HepG2 (cell line): ENCODE results near the gene DTX2. TPM values are rescaled to one million over a fixed set of nuclear protein-coding genes. Genes with fewer than 3 reads are reported as not detected.
"Not testable (repeated sequence)": the region's sequence is repeated elsewhere in the genome, so short reads cannot be mapped to it uniquely, and the experiment has no call there.

ENCODE experiments used
- ATAC-seq: fragments of 200-7000 bp; cut with Tn5 transposase; 3 replicates; pipeline ENCODE4 v1.9.1; 2020; ENCODE audit warnings: mild to moderate bottlenecking, moderate library complexity
- BruUV-seq: library from RNA; stranded (reverse); fragments of 400-500 nt; replicated peaks from 2 replicates; lab custom pipeline; 2021; lab: Mats Ljungman, UMichigan
- CTCF ChIA-PET: fragments of 300-600 bp; formaldehyde crosslinking; extraction: SDS; loops from one replicate; lab custom pipeline; 2021; ENCODE audit warnings: low total read pairs, inconsistent platforms, low intra/inter-chr PET ratio; lab: Yijun Ruan, JAX
- POLR2A ChIA-PET: fragments of 350-600 bp; sonication (Branson Sonifier 250); formaldehyde crosslinking; loops from one replicate; lab custom pipeline; 2020; ENCODE audit warnings: antibody characterized with exemption, inconsistent platforms; lab: Yijun Ruan, JAX
- DNase-seq: peaks from one replicate; pipeline ENCODE4 v3.0.0-alpha.2; 2015; ENCODE audit warnings: low spot score
- FAIRE-seq: peaks from 3 replicates; lab custom pipeline; 2011; peaks lifted over from hg19 to GRCh38; lab: Jason Lieb, UNC
- H2AFZ ChIP-seq: one replicate; pipeline ENCODE4 v1.6.1; 2011; ENCODE audit warnings: low read length, inconsistent platforms
- H3K27ac ChIP-seq: fragments of 300-600 bp; 3 replicates; pipeline ENCODE4 v1.8.0; 2011; ENCODE audit warnings: mixed run types, mild to moderate bottlenecking, mixed read lengths, low read length, inconsistent platforms; ENCODE audit not compliant: insufficient read depth; ENCODE audit errors: extremely low read length
- H3K27me3 ChIP-seq, 2 experiments: fragments of 200-600 bp in 1 of 2; 2 replicates in 1 of 2; 3 replicates in 1 of 2; pipeline versions ENCODE4 v1.6.0 to v1.8.0; 2011; ENCODE audit warnings: low read length in 2 of 2, mild to moderate bottlenecking in 2 of 2, moderate library complexity in 2 of 2, inconsistent platforms in 1 of 2; ENCODE audit not compliant: insufficient read depth in 2 of 2, control insufficient read depth in 1 of 2
- H3K36me3 ChIP-seq, 2 experiments: fragments of 200-600 bp in 1 of 2; replicated peaks in 1 of 2; 2 replicates in 1 of 2; 3 replicates in 1 of 2; pipeline versions ENCODE4 v1.5.1 to v1.8.0; 2011; ENCODE audit warnings: low read length in 2 of 2, inconsistent platforms in 1 of 2; ENCODE audit not compliant: insufficient read depth in 2 of 2, control insufficient read depth in 1 of 2
- H3K4me1 ChIP-seq: 2 replicates; pipeline ENCODE4 v1.5.1; 2012; ENCODE audit warnings: low read length, inconsistent platforms; ENCODE audit not compliant: insufficient read depth
- H3K4me2 ChIP-seq: 2 replicates; pipeline ENCODE4 v1.6.0; 2011; ENCODE audit warnings: low read depth, low read length, inconsistent platforms
- H3K4me3 ChIP-seq, 3 experiments: fragments of 200-600 bp in 1 of 3; sonication (generic), shearing (Covaris generic) in 1 of 3; replicated peaks in 1 of 3; 2 replicates each; pipeline ENCODE4 v1.5.1; 2011 to 2016; ENCODE audit warnings: low read length in 3 of 3, inconsistent platforms in 2 of 3, low read depth in 2 of 3, mild to moderate bottlenecking in 2 of 3, control low read depth in 1 of 3, mixed read lengths in 1 of 3; ENCODE audit not compliant: insufficient read depth in 1 of 3
- H3K79me2 ChIP-seq: one replicate; pipeline ENCODE4 v1.6.1; 2011; ENCODE audit warnings: low read length, inconsistent platforms; ENCODE audit not compliant: insufficient read depth
- H3K9ac ChIP-seq: 2 replicates; pipeline ENCODE4 v1.6.0; 2011; ENCODE audit warnings: mild to moderate bottlenecking, low read depth, low read length, inconsistent platforms; ENCODE audit not compliant: insufficient read depth
- H3K9me3 ChIP-seq: 2 replicates; pipeline ENCODE4 v1.5.1; 2012; ENCODE audit warnings: mild to moderate bottlenecking, low read length
- H4K20me1 ChIP-seq: 2 replicates; pipeline ENCODE4 v1.6.0; 2011; ENCODE audit warnings: inconsistent platforms, mild to moderate bottlenecking, low read length, moderate library complexity; ENCODE audit not compliant: insufficient read depth
- BORCS8-MEF2B ChIP-seq: sonication (generic); formaldehyde crosslinking; IDR thresholded peaks from 2 replicates; pipeline ENCODE4 v1.8.0; 2022; ENCODE audit warnings: mild to moderate bottlenecking, missing genetic modification reagents
- IKZF4 ChIP-seq: sonication (generic); formaldehyde crosslinking; IDR thresholded peaks from 2 replicates; pipeline ENCODE4 v1.5.1; 2020; ENCODE audit warnings: borderline replicate concordance, mild to moderate bottlenecking, low read depth, missing genetic modification reagents; ENCODE audit errors: not compliant biosample characterization
- MEIS1 ChIP-seq: sonication (generic); formaldehyde crosslinking; IDR thresholded peaks from 2 replicates; pipeline ENCODE4 v1.9.0; 2021; ENCODE audit warnings: mild to moderate bottlenecking, missing genetic modification reagents, moderate library complexity, borderline replicate concordance
- MYPOP ChIP-seq: sonication (generic); formaldehyde crosslinking; IDR thresholded peaks from 2 replicates; pipeline ENCODE4 v1.8.1; 2023; ENCODE audit warnings: mild to moderate bottlenecking, moderate library complexity, missing genetic modification reagents
- NR2F6 ChIP-seq, 2 experiments: IDR thresholded peaks; 2 replicates each; pipeline ENCODE4 v1.6.1; 2016; ENCODE audit warnings: antibody characterized with exemption in 1 of 2, mild to moderate bottlenecking in 1 of 2
- PHF20 ChIP-seq: sonication (generic); formaldehyde crosslinking; IDR thresholded peaks from 2 replicates; pipeline ENCODE4 v1.5.0; 2020; ENCODE audit warnings: mild to moderate bottlenecking, missing genetic modification reagents
- SKI ChIP-seq: fragments of 450-650 bp; IDR thresholded peaks from one replicate; pipeline ENCODE4 v1.6.1; 2018; ENCODE audit warnings: mild to moderate bottlenecking; ENCODE audit not compliant: partially characterized antibody
- TAF1 ChIP-seq: sonication (generic); formaldehyde crosslinking; IDR thresholded peaks from 2 replicates; pipeline ENCODE4 v1.4.0; 2020; ENCODE audit warnings: missing genetic modification reagents
- TARDBP ChIP-seq: sonication (generic); formaldehyde crosslinking; IDR thresholded peaks from 2 replicates; pipeline ENCODE4 v1.8.0; 2022; ENCODE audit warnings: mild to moderate bottlenecking, missing genetic modification reagents
- TFDP1 ChIP-seq: IDR thresholded peaks from 2 replicates; pipeline ENCODE4 v1.6.1; 2016; ENCODE audit warnings: missing compliant biosample characterization, missing genetic modification reagents, borderline replicate concordance
- THRA ChIP-seq: sonication (generic); formaldehyde crosslinking; IDR thresholded peaks from 2 replicates; pipeline ENCODE4 v1.4.0; 2020; ENCODE audit warnings: missing genetic modification reagents, borderline replicate concordance
- ZBTB38 ChIP-seq: sonication (generic); formaldehyde crosslinking; IDR thresholded peaks from 2 replicates; pipeline ENCODE4 v1.5.1; 2020; ENCODE audit warnings: mild to moderate bottlenecking, missing genetic modification reagents
- ZFX ChIP-seq: sonication (generic); formaldehyde crosslinking; IDR thresholded peaks from 2 replicates; pipeline ENCODE4 v1.4.0; 2020; ENCODE audit warnings: mild to moderate bottlenecking, low read depth, missing genetic modification reagents, moderate library complexity
- ZGPAT ChIP-seq: IDR thresholded peaks from 2 replicates; pipeline ENCODE4 v1.6.1; 2016; ENCODE audit warnings: mild to moderate bottlenecking
- ZNF143 ChIP-seq: sonication (generic); formaldehyde crosslinking; IDR thresholded peaks from 2 replicates; pipeline ENCODE4 v1.4.0; 2020; ENCODE audit warnings: missing genetic modification reagents
- WGBS: methylation state at CpG from one replicate; pipeline ENCODE4 v1.1.6; 2017; ENCODE audit warnings: low lambda C conversion rate; 5-methylcytosine and 5-hydroxymethylcytosine counted together
- in situ Hi-C: cut with HindIII; loops from 2 replicates; pipeline ENCODE4 v1.10.0; 2017; ENCODE audit warnings: low pct_unique_long_range_greater_than_20kb; ENCODE audit not compliant: extremely low pct_ligation_motif_present
- intact Hi-C: fragments of 100-400 bp; cut with micrococcal nuclease; formaldehyde crosslinking; loops from one replicate; pipeline ENCODE4 v1.10.0; 2022; ENCODE audit not compliant: unreplicated experiment
- polyA plus RNA-seq, 8 experiments: library from polyadenylated mRNA; depleted of rRNA in 3 of 8; stranded (reverse) in 7 of 8; unstranded in 1 of 8; fragments of >200 nt; fragmentation: Illumina TruSeq in 4 of 8; extraction: Trizol in 4 of 8; gene quantifications; 2 replicates each; pipeline versions ENCODE4 v1.2.1 to v1.2.3, GENCODE V29; 2011 to 2016; ENCODE audit warnings: low read depth in 4 of 8, missing spikeins in 1 of 8, mixed read lengths in 1 of 8; ENCODE audit not compliant: insufficient read depth in 1 of 8
- total RNA-seq, 5 experiments: library from RNA; depleted of rRNA; stranded (reverse); fragments of >200 nt; fragmentation: Illumina TruSeq; extraction: Trizol; gene quantifications; 2 replicates each; pipeline ENCODE4 v1.2.3, GENCODE V29; 2016; ENCODE audit warnings: low read depth in 1 of 5

DTX2 gene
- total and polyA plus RNA-seq, 2 of the 13 experiments (the other 11 are each of a cell fraction or from before 2014, with no cell fraction given): 5.5 to 6.2 TPM

GRCh38 chr7:76549025-76549854, 87.7 kb downstream of the DTX2 start:
- H3K27me3 ChIP-seq; in situ Hi-C loops; H3K4me1 ChIP-seq; H3K9me3 ChIP-seq; CTCF ChIA-PET; H3K36me3 ChIP-seq; H2AFZ ChIP-seq; intact Hi-C loops; H4K20me1 ChIP-seq; TF ChIP-seq NR2F6 (IDR thresholded peaks at IDR 0.05): not testable (repeated sequence)
- Histone ChIP-seq H3K9ac (peak overlapping the region; percentile 83), H3K79me2 (peaks cover 18% of the 10 kb centered on the region), H3K4me2 (peak overlapping the region; percentile 71), H3K27ac (peak overlapping the region; percentile 69), H3K4me3 (peak overlapping the region; percentile 63 to 84 (median 80); a peak in 5 of 6 replicates)
- POLR2A ChIA-PET: interaction anchor here (1.0 kb wide), 1 partner anchor 140 kb away, joined by 3 read pairs; the partner anchor contains the start of gene SSC4D
- ATAC-seq (peak; percentile 100), DNase-seq (peak; percentile 85), FAIRE-seq (peak; percentile 55)
- WGBS: 0% methylated on average over 11 of the region's 71 CpGs
- BruUV-seq: TSS peak; percentile 42
- peak; percentile 84 for TF ChIP-seq TARDBP (CRISPR knock-in tag)
- TF ChIP-seq IKZF4: peak; percentile 57
- peak; percentile 59; the same call in 1 of the 2 replicates for TF ChIP-seq MEIS1 (CRISPR knock-in tag)
- peak; percentile 78 for TF ChIP-seq ZBTB38
- peak; percentile 90 for TF ChIP-seq ZNF143 (CRISPR knock-in tag)
- peak; percentile 78; the same call in 1 of the 2 replicates for TF ChIP-seq BORCS8-MEF2B (CRISPR knock-in tag)
- peak; percentile 26; the same call in 1 of the 2 replicates for TF ChIP-seq NR2F6 (CRISPR knock-in tag; IDR thresholded peaks at IDR 0.05)
- TF ChIP-seq TAF1 (CRISPR knock-in tag): peak; percentile 92
- TF ChIP-seq MYPOP (CRISPR knock-in tag): peak; percentile 58; the same call in 1 of the 2 replicates
- peak; percentile 71 for TF ChIP-seq SKI
- peak; percentile 71; the same call in 1 of the 2 replicates for TF ChIP-seq TFDP1 (CRISPR knock-in tag)
- TF ChIP-seq ZGPAT (CRISPR knock-in tag): peak; percentile 86
- peak; percentile 96 for TF ChIP-seq ZFX (CRISPR knock-in tag)
- 0 out of 2 replicates have a peak, but pooled peaks have one; percentile 10 for TF ChIP-seq THRA (CRISPR knock-in tag)
- peak; percentile 83 for TF ChIP-seq PHF20
